GM15510 (cell line): Measurements from ENCODE around the gene TMEM59L.

Experiments used
- POLR2A ChIP-seq: IDR thresholded peaks from 3 replicates; pipeline ENCODE4 v1.6.1; 2011; ENCODE audit warnings: borderline replicate concordance; ENCODE audit not compliant: insufficient read length; ENCODE audit errors: extremely low read depth

The TMEM59L gene

DNA sequence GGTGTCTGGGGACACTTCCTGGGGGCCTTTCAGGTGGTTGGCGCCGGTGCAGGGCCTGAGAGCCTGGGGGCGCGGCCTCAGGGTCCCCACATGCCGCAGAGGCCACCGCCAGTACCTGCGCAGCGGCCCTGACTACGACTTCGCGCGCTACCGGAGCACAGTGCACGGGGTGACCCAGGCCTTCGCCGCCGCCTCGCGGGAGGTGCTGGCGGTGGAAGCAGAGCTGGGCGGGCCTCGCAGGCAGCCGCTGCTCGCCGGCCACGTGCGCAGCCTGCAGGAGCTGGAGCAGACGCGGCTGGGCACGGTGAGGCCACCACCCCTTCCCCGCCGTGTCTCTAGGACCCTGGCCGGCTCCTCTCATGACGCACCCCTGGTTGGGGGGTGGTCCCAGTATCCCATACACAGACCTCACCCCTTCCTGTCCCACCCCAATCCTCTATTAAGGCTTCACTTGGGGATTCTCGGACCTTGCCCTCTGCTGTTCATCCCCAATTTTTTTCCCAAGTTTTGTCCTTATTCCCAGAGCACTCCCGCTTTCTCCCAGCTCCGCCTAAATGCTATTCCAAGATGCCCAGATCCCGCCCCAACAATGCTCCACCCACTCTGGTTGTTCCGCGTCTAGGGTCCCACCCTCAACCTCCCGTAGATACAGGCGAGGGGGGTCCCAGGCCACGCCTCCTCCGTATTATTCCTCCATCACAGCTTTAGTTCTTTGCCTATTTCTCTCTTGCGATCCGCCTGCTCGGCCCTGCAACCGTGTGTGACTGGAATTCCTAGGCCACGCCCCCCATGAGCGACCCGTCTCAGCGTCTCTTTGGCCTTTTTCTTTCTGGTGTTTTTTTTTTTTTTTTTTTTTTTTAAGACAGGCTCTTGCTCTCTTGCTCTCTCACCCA lies 23.0 kb upstream of the TMEM59L start:
- no peak for TF ChIP-seq POLR2A

DNA sequence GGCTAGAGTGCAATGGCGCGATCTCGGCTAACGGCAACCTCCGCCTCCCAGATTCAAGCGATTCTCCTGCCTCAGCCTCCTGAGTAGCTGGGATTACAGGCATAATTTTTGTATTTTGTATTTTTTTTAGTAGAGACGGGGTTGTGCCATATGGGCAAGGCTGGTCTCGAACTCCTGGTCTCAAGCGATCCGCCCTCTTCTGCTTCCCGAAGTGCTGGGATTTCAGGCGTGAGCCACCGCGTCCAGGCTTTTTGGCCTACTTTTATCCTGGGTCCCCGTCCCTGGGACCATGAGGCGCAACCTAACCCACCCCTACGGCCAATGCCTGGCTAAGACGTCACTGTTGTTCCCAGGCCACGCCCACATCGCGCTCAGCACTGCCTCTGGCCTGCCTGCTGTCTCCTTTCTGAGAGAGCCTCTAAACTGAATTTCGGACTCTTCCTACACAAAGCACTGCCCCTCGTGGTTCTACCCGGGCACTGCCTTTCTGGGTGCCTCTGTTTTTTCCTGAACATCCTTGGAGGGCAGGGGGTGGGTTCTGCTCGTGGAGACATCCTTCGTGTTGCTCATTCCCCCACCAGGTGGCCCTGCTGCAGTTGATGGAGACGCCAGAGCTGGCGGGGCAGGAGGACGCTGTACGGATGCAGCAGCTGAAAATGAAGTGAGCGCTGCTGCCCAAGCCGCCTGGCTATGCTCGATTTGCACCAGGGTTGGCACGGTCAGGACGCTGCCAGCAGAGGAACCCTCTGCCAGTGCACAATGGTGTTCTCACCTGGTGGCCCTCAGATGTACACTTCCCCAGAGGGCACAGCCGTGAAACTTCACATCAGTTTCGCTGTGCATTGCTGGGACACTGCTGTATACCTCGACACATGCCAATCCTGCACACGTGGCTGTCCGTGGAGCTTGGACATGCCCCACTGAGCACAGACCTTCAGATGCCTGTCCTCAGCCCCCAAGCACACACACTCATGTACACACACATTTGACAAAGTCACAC lies 22.1 kb upstream of the TMEM59L start:
- no peak for TF ChIP-seq POLR2A

DNA sequence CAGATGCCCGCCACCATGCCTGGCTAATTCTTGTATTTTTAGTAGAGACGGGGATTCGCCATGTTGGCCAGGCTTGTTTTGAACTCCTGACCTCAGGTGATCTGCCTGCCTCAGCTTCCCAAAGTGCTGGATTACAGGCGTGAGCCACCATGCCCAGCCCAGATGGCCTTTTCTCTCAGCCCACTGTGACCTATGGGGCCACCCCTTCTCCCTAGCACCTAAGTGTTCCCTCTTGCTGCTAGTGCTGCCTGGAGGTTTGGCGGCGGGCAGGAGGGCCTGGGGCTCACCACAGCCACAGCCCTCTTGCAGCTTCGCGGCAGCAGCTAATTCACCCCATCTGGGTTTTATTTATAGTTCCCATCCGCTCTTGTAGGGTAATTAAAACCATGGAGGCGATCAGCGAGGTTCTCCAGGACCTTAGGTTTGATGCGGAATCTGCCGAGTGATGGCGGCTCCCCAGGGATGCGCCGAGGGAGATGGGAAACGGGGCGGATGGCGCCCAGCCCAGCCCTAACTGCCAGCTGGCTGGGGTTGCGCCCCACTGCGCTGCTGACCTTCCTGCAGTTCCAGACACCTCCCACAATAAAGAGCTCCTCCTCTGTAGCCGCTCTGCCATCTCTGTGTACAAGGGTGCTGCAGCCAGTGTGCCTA lies 20.8 kb upstream of the TMEM59L start:
- TF ChIP-seq POLR2A, result no peak

DNA sequence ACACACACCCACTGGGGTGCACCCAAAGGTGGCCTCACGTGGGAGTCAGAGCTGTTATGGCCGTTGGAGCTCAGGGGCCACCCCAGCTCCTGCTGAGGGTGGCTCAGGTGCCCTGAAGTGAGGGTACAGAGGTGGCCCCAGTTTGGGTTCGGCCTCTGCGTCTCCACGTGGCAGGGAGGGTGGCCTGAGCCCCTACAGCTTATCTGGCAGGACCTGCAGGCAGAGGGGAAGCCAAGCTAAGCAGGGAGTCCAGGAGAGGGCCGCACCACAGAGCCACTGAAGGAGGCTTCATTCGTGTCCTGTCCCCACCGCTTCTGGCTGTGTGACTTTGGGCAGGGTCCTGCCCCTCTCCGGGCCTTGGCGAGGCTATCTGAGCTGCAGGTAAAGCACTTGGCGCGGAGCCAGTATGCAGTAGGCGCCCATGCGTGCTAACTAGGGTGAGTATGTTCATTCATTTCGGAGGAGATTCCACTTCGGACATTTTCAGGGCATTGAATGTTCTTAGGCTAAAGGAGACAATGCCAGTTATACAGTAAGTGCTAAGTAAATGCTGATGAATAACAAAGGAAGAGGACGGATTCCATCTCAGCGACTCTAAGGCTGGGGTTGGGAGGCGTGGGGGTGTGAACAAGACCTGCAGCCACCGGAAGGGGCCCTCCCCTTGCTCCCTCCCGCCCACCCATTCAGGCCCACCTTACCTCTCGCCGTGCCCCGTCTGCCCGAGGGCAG lies 19.1 kb upstream of the TMEM59L start:
- no peak for TF ChIP-seq POLR2A

DNA sequence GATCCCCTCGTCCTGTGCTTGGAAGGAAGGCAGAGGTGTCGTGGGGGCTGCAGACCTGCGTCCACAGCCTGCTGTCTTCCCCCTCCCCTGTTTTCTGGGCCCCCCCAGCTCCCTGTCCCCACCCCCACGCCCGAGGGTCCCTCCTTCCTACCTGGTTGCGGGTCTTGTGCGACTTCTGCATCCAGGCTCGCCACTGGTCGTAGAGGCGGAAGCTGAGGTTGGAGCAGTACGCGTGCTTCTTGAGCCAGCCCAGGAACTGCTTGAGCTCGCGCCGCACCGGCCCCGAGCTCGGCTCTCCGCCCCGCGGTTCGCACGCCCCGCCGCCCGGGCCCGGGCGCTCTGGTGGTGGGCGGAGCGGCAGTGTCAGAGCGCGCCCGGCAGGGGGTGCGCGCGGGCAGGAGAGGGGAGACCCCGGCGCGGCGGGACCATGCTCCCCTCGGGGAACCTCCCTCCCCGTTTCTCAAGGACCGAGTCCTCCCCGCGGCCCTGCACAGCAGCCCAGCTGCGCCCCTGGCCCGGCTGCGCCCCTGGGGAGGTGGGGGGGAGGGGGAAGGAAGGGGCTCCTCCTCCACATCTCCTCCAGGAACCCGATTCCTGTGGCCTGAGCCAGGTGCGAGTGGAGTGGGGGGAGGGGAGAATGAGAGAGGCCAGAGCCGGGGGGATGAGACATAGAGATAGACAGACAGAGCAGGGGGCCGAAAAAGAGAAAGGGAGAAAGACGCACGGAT lies 18.4 kb upstream of the TMEM59L start:
- no peak for TF ChIP-seq POLR2A

DNA sequence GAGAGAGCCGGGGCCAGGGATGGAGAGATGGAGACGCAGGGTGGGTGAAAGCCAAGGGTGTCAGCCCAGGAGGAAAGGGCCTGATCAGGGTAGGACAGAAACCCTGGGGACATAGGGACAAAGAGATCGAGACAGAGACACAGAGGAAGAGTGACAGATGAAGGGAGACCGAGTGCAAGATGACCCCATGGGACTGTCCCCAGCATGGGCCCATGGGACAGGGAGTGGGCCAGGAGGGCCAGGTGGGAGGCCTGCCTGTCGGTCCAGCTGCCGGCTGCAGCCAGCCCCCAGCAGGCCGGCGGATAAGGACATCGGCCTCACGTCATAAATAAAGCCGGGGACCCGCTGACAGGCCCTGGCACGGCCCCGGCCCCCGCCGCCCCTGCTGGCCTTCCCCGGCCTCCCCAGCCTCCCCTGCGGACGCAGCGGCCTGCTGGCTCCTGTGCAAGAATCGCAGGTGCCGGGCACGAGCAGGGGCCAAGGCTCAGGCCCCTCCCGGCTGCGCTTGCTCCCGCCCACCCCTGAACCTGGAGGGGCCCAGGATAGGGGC lies 17.8 kb upstream of the TMEM59L start:
- no peak for TF ChIP-seq POLR2A

DNA sequence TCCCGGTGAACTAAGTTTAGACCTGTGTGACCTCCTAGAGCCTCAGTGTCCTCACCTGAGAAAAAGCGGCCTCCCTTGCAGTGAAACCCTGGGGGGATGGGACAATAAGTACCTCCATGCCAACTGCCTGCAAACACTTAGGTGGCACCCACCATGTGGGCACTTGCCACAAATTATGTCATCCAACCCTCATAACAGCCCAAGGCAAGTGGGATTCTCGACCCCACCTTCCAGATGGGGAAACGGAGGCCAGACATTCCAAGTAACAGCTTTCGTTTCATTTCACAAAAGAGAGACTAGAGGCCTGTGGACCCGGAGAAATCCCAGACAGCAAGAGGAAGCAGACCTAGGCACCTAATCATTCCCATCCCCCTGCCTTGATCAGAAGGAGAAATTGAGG lies 17.2 kb upstream of the TMEM59L start:
- TF ChIP-seq POLR2A, result no peak

DNA sequence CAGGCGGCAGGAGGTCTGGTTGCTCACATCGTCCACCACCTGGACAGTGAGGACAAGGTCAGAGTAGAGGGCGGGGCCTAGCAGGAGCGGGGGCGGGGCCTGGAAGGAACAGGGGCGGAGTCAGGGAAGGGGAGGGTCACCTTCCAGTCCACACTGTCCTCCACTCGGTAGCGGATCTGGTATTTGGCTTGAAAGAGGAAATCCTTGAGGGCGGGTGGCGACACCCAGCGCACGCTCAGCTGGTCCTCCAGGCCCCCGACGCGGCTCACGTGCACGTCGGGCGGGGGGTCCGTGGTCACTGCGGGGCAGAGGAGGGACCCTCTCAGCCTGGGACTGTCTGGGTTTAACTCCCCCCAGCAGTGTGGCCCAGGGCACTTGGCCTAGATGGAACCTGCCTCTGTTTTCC lies 15.9 kb upstream of the TMEM59L start:
- TF ChIP-seq POLR2A, result no peak

DNA sequence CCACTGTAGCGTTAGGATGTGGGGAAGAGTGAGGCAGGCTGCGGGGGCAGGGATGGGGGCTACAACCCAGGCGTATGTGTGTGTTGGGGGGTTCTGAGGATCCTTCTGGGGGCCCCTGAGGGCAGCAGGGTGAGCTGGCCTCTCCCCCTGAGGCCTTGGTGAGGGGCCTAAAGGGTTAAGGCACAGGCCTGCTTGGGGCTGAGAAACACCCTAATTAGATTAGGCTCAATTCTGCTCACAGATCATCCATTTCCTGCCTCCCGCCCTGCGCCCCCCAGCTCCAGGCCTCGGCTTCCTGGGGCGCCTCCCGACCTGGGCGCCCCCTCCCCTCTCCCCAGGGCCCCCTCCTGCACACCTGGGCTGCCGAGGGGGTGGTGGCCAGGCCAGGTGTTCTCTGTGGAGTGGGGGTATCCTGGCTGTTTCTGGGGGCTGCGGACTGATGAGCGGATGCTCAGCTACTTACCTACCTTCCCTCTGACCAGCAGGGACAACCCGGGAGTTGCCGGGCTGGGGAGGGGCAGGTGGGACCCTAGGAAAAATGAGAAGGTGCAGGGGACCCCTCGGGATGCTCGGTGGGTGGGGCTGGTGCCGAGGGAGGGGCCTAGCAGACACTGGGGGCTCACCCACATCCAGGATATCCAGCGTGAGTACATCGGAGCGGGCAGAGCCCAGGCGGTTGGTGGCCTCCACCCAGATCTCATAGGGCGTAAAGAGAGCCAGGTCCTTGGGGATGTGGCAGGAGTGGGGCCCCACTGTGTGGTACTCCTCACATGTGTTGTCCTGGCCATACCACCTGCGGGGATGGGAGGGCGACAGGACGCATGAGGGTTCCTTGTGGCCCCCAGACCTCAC lies 14.6 kb upstream of the TMEM59L start:
- TF ChIP-seq POLR2A, result no peak

DNA sequence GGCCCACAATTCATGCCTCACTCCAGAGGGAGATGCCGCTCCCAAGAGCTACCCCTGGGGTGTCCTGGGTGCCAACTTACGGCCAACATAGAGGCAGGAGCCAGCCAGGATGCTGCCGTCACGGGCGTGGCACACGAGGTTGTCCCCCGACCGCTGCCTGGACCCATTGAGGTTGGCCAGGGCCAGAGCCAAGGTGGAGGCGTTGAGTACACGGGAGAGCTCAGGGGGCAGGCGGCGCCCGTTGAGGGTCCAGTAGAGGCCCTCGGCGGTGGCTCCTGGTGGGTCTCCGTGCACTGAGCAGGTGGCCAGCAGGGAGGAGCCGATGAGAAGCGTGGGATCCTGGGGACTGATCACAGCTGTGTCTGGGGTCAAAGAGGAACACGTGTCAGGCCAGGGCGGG lies 13.2 kb upstream of the TMEM59L start:
- no peak for TF ChIP-seq POLR2A

DNA sequence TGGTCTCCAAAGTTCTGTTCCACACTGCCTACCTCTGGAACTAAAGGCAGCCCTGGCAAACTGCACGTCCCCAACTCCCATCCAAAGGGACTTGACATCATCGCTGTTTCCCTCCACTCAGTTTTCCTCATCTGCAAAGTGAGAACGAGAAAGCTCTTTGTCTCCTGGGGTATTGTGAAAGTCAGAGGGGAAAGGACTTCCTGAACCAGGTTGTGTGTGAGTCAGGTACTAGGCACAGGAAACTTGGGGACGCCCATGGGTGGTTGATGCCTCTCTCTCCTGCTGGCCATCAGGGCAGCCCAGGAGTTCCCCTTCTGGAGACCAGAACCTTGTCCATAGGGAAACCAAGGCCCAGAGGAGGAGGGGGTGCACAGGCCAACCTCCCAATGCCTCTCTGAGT lies 10.8 kb upstream of the TMEM59L start:
- TF ChIP-seq POLR2A, result no peak

DNA sequence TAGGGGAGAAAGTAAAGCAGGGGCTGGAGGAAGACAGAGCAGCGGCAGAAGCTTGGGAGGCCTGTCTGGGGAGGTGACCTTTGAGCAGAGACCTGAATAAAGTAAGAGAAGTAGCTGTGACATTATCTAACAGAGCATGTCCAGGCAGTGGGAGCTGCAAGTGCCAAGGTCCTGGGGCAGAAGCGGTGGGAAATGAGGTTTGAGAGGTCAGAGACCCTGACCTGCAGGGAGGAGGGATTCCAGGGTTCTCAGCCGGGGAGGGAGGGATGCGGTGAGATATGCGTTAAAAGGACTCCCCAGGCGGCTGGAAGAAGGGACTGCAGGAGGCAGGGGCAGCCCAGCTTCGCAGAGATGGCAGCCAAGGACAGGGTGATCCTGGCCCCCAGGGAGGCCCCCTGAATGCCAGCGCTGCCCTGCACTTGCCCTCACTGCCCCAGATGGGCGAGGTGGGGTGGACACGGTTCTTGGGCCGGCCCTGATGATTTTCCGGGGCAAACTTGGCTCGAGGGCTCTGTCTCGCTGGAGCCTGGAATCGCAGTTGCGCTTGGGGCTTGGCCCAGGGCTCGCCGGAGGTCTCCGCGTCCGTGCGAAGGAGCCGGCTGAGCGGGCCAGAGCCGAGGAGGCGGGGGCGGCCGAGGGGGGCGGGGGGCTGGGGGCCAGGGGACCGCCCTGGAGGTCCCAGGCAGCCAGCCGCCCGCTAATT lies 9.3 kb upstream of the TMEM59L start:
- TF ChIP-seq POLR2A, result no peak
